Neural cell (in vitro differentiated cells): ENCODE measurements around the gene DMKN. TPM values are rescaled to one million over a fixed set of nuclear protein-coding genes. Genes with fewer than 3 reads are reported as not detected.

Experiments
- H2AFZ ChIP-seq: fragments of 200-600, 300-800 bp; sonication (generic), shearing (Covaris generic); 2 replicates; pipeline ENCODE4 v1.6.0; 2014; ENCODE audit warnings: low read depth, mild to moderate bottlenecking, antibody characterized with exemption, low read length, moderate library complexity
- H3F3A ChIP-seq: fragments of 200-600 bp; shearing (Covaris generic); 2 replicates; pipeline ENCODE4 v1.6.1; 2016; ENCODE audit warnings: mild to moderate bottlenecking, moderate library complexity, mixed read lengths, antibody characterized with exemption, low read length; ENCODE audit not compliant: insufficient read depth, poor library complexity, severe bottlenecking
- H3K27ac ChIP-seq: fragments of 200-600, 300-800 bp; sonication (generic), shearing (Covaris generic); 2 replicates; pipeline ENCODE4 v1.5.1; 2014; ENCODE audit warnings: mild to moderate bottlenecking, low read length, moderate library complexity
- H3K27me3 ChIP-seq: fragments of 300-800, 200-600 bp; sonication (generic), shearing (Covaris generic); 2 replicates; pipeline ENCODE4 v1.6.0; 2014; ENCODE audit warnings: mild to moderate bottlenecking, low read depth, low read length, moderate library complexity; ENCODE audit not compliant: insufficient read depth
- H3K36me3 ChIP-seq: fragments of 300-800, 200-600 bp; sonication (generic), shearing (Covaris generic); 2 replicates; pipeline ENCODE4 v1.5.1; 2014; ENCODE audit warnings: mild to moderate bottlenecking, antibody characterized with exemption, low read length, moderate library complexity; ENCODE audit not compliant: insufficient read depth
- H3K4me2 ChIP-seq: fragments of 300-800, 200-600 bp; sonication (generic), shearing (Covaris generic); 2 replicates; pipeline ENCODE4 v1.6.0; 2014; ENCODE audit warnings: mild to moderate bottlenecking, low read length
- H3K4me3 ChIP-seq: fragments of 300-800, 200-600 bp; sonication (generic), shearing (Covaris generic); 2 replicates; pipeline ENCODE4 v1.5.1; 2014; ENCODE audit warnings: mild to moderate bottlenecking, low read length, moderate library complexity
- H3K79me2 ChIP-seq: fragments of 200-600 bp; shearing (Covaris generic); replicated peaks from 2 replicates; pipeline ENCODE4 v1.6.0; 2014; ENCODE audit warnings: mild to moderate bottlenecking, low read length, moderate library complexity; ENCODE audit not compliant: insufficient read depth
- H3K9ac ChIP-seq: fragments of 300-800, 200-600 bp; sonication (generic), shearing (Covaris generic); 2 replicates; pipeline ENCODE4 v1.6.1; 2016; ENCODE audit warnings: mild to moderate bottlenecking, low read length, mixed read lengths
- H3K9me2 ChIP-seq: fragments of 200-600 bp; shearing (Covaris generic); 2 replicates; pipeline ENCODE4 v1.6.1; 2016; ENCODE audit warnings: mild to moderate bottlenecking, low read length, mixed read lengths; ENCODE audit not compliant: insufficient read depth
- H3K9me3 ChIP-seq: fragments of 200-600, 300-800 bp; sonication (generic), shearing (Covaris generic); 2 replicates; pipeline ENCODE4 v1.6.1; 2016; ENCODE audit warnings: mild to moderate bottlenecking, mixed run types, low read length, moderate library complexity, mixed read lengths
- H4K20me1 ChIP-seq: fragments of 200-600 bp; shearing (Covaris generic); 2 replicates; pipeline ENCODE4 v1.6.1; 2016; ENCODE audit warnings: mild to moderate bottlenecking, mixed run types; ENCODE audit not compliant: insufficient read depth
- CTCF ChIP-seq: fragments of 450-650 bp; IDR thresholded peaks from 2 replicates; pipeline ENCODE4 v1.5.1; 2014; ENCODE audit warnings: antibody characterized with exemption, mild to moderate bottlenecking, moderate library complexity; ENCODE audit not compliant: poor library complexity, severe bottlenecking
- EP300 ChIP-seq: fragments of 450-650 bp; conservative IDR thresholded peaks from 2 replicates; pipeline ENCODE4 v1.6.1; 2014; ENCODE audit warnings: antibody characterized with exemption, mild to moderate bottlenecking, moderate library complexity; ENCODE audit not compliant: poor library complexity, severe bottlenecking
- EZH2 ChIP-seq: fragments of 200-600, 300-800 bp; shearing (Covaris generic), sonication (generic); IDR thresholded peaks from 2 replicates; pipeline ENCODE4 v1.6.1; 2014; ENCODE audit warnings: antibody characterized with exemption, low read length, borderline replicate concordance, mild to moderate bottlenecking; ENCODE audit not compliant: insufficient read depth, poor library complexity, severe bottlenecking
- MXI1 ChIP-seq: fragments of 450-650 bp; conservative IDR thresholded peaks from 2 replicates; pipeline ENCODE4 v1.6.1; 2014; ENCODE audit warnings: antibody characterized with exemption, mild to moderate bottlenecking; ENCODE audit not compliant: poor library complexity, severe bottlenecking
- POLR2AphosphoS5 ChIP-seq: IDR thresholded peaks from 2 replicates; pipeline ENCODE4 v1.6.1; 2012
- RAD21 ChIP-seq: fragments of 450-650 bp; conservative IDR thresholded peaks from 2 replicates; pipeline ENCODE4 v1.6.1; 2014; ENCODE audit warnings: antibody characterized with exemption, mild to moderate bottlenecking, moderate library complexity
- REST ChIP-seq: IDR thresholded peaks from 2 replicates; pipeline ENCODE4 v1.6.1; 2012; ENCODE audit warnings: borderline replicate concordance
- SMC3 ChIP-seq: fragments of 450-650 bp; conservative IDR thresholded peaks from 2 replicates; pipeline ENCODE4 v1.6.1; 2014; ENCODE audit warnings: antibody characterized with exemption, mild to moderate bottlenecking, moderate library complexity; ENCODE audit not compliant: poor library complexity
- TAF1 ChIP-seq: IDR thresholded peaks from 2 replicates; pipeline ENCODE4 v1.6.1; 2012; ENCODE audit warnings: low read depth
- polyA plus RNA-seq: library from polyadenylated mRNA; depleted of rRNA; stranded (reverse); fragments of >200 nt; gene quantifications from 2 replicates; pipeline ENCODE4 v1.2.3, GENCODE V29; 2014

The DMKN gene
- polyA plus RNA-seq, 1 donor from 2014 or later = not detected

- no peak overlapping the region for H3K9ac ChIP-seq
- no peak overlapping the region for H2AFZ ChIP-seq
- no peaks in the 10 kb centered on the region for H3K79me2 ChIP-seq
- H3K27me3 ChIP-seq = no peaks in the 10 kb centered on the region
- no peak overlapping the region for H3K4me2 ChIP-seq
- no peak overlapping the region for H3K4me3 ChIP-seq
- H3K9me2 ChIP-seq = no peaks in the 10 kb centered on the region
- H3F3A ChIP-seq = no peaks in the 10 kb centered on the region
- no peaks in the 10 kb centered on the region for H4K20me1 ChIP-seq
- TF ChIP-seq RAD21 = no peak
- no peak for TF ChIP-seq EP300
- no peak for TF ChIP-seq CTCF
- TF ChIP-seq EZH2 = no peak
- TF ChIP-seq TAF1 = no peak
- TF ChIP-seq REST = no peak
- no peak for TF ChIP-seq POLR2AphosphoS5
- no peak for TF ChIP-seq MXI1
- no peak for TF ChIP-seq SMC3
- no peaks in the 10 kb centered on the region for H3K9me3 ChIP-seq
- no peaks in the 10 kb centered on the region for H3K36me3 ChIP-seq
- no peak overlapping the region for H3K27ac ChIP-seq
Observed at GRCh38 chr19:35534803-35535480, 21.5 kb upstream of the DMKN start.

- Histone ChIP-seq H3K27me3 (no peaks in the 10 kb centered on the region), H3K4me2 (no peak overlapping the region)
Observed at GRCh38 chr19:35533822-35534392, 20.5 kb upstream of the DMKN start.

More at GRCh38 chr19:35533822-35534392, 20.5 kb upstream of the DMKN start:
- Histone ChIP-seq H3K4me3 (no peak overlapping the region), H3K9ac (no peak overlapping the region), H3K9me2 (no peaks in the 10 kb centered on the region), H3F3A (no peaks in the 10 kb centered on the region), H2AFZ (no peak overlapping the region), H3K27ac (no peak overlapping the region), H3K9me3 (no peaks in the 10 kb centered on the region), H3K36me3 (no peaks in the 10 kb centered on the region), H4K20me1 (no peaks in the 10 kb centered on the region), H3K79me2 (no peaks in the 10 kb centered on the region)
- no peak for TF ChIP-seq RAD21
- TF ChIP-seq POLR2AphosphoS5 = no peak
- no peak for TF ChIP-seq SMC3
- TF ChIP-seq EP300 = no peak
- TF ChIP-seq REST = no peak
- no peak for TF ChIP-seq EZH2
- TF ChIP-seq CTCF = no peak
- TF ChIP-seq MXI1 = no peak
- no peak for TF ChIP-seq TAF1
